Measurements from ENCODE around the gene CBY1.

DNA sequence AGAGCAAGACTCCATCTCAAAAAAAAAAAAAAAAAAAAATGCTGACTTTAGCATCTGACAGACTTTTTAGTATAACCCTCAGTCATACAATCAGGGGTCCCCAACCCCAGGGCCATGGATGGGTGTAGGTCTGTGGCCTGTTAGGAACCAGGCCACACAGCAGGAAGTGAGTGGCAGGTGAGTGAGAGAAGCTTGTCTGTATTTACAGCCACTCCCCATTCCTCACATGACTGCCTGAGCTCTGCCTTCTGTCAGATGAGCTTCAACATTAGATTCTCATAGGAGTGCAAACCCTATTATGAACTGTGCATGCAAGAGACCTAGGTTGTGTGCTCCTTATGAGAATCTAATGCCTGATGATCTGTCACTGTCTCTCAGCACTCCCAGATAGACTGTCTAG, 3.6 kb upstream of the CBY1 start:
- TF ChIP-seq, protein P1, sequence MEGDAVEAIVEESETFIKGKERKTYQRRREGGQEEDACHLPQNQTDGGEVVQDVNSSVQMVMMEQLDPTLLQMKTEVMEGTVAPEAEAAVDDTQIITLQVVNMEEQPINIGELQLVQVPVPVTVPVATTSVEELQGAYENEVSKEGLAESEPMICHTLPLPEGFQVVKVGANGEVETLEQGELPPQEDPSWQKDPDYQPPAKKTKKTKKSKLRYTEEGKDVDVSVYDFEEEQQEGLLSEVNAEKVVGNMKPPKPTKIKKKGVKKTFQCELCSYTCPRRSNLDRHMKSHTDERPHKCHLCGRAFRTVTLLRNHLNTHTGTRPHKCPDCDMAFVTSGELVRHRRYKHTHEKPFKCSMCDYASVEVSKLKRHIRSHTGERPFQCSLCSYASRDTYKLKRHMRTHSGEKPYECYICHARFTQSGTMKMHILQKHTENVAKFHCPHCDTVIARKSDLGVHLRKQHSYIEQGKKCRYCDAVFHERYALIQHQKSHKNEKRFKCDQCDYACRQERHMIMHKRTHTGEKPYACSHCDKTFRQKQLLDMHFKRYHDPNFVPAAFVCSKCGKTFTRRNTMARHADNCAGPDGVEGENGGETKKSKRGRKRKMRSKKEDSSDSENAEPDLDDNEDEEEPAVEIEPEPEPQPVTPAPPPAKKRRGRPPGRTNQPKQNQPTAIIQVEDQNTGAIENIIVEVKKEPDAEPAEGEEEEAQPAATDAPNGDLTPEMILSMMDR (IDR thresholded peaks at IDR 0.05): no peak
- no peak for TF ChIP-seq POLR2A (IDR thresholded peaks at IDR 0.05)

Data from esophagus squamous epithelium (tissue), 4 donors.